ENCODE data around the gene IL17RE.
"Not testable (repeated sequence)": the region's sequence is repeated elsewhere in the genome, so short reads cannot be mapped to it uniquely, and the experiment has no call there.

IL17RE gene, protein sequence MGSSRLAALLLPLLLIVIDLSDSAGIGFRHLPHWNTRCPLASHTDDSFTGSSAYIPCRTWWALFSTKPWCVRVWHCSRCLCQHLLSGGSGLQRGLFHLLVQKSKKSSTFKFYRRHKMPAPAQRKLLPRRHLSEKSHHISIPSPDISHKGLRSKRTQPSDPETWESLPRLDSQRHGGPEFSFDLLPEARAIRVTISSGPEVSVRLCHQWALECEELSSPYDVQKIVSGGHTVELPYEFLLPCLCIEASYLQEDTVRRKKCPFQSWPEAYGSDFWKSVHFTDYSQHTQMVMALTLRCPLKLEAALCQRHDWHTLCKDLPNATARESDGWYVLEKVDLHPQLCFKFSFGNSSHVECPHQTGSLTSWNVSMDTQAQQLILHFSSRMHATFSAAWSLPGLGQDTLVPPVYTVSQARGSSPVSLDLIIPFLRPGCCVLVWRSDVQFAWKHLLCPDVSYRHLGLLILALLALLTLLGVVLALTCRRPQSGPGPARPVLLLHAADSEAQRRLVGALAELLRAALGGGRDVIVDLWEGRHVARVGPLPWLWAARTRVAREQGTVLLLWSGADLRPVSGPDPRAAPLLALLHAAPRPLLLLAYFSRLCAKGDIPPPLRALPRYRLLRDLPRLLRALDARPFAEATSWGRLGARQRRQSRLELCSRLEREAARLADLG

GRCh38 chr3:9902372-9903237 is at the start of gene IL17RE:
TSS of gene IL17RE (plus strand) at chr3:9902848. CDS start at chr3:9902933, 85 bp downstream.
- no peak for FAIRE-seq

DNA sequence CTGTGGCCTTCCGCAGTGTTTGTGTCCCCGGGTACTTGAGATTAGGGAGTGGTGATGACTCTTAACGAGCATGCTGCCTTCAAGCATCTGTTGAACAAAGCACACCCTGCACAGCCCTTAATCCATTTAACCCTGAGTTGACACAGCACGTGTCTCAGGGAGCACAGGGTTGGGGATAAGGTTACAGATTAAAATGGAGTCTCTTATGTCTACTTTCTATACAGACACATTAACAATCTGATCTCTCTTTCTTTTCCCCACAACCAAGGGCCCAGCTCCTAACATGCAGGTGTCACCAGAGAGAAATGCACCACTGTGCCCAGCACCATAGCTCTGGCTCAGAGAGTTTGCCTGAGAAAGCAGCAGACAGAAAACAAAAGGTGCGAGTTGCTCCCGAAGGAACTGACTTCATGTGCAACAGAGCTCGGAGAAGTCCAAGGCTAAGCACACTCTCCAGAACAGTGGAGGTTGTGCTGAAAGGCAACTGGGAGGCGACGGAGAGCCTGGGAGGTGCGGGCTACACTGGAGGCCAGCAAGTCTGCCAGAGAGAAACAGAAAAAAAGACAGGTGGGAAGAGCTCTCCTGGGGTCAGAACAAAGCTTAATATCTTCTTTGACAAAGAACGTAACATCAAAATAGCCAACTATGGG is 48.2 kb upstream of the IL17RE start:
- not testable (repeated sequence) for FAIRE-seq

- no peak for FAIRE-seq
Observed at GRCh38 chr3:9855594-9855993, 47.1 kb upstream of the IL17RE start.

GRCh38 chr3:9859530-9860025 is 43.1 kb upstream of the IL17RE start:
- no peak for FAIRE-seq

GRCh38 chr3:9861201-9861600 is 41.4 kb upstream of the IL17RE start:
- FAIRE-seq = no peak

GRCh38 chr3:9861626-9862130 is 41.0 kb upstream of the IL17RE start:
- FAIRE-seq = no peak

GRCh38 chr3:9862391-9863057 is 40.1 kb upstream of the IL17RE start:
- no peak for FAIRE-seq

DNA sequence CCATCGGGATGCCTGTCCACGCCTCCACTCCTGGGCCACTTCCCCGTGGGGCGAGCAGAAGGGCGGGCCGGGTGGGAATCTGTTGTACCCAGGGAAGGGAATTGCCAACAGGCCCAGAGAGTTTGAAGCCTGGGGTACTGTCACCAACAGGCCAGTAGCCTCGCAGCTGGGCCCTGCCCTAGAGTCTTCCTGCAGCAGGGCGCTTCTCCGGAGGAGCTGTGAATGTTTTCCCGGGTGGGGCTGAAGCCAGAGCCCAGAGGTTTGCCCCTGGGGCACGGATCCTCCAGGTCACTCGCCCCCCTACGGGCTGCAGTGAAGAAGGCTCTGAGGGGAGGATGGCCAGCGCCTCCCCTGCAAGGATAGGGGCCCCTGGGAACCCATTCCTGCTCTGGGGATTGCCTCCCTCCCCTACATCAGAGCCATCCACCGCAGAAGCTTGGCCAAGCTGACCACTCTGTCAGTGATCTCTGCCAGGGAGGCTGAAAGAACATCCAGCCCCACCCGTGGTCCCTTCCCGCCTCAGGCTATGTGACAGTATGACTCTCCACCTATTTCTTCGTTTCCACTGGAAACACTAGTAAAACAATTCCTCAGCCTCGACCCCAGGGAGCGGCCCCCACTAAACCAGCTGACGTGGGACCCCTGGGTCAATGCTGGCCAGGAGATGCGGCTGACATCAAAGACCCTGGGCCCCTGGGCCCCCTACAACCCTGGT is 39.4 kb upstream of the IL17RE start:
- no peak for FAIRE-seq

DNA sequence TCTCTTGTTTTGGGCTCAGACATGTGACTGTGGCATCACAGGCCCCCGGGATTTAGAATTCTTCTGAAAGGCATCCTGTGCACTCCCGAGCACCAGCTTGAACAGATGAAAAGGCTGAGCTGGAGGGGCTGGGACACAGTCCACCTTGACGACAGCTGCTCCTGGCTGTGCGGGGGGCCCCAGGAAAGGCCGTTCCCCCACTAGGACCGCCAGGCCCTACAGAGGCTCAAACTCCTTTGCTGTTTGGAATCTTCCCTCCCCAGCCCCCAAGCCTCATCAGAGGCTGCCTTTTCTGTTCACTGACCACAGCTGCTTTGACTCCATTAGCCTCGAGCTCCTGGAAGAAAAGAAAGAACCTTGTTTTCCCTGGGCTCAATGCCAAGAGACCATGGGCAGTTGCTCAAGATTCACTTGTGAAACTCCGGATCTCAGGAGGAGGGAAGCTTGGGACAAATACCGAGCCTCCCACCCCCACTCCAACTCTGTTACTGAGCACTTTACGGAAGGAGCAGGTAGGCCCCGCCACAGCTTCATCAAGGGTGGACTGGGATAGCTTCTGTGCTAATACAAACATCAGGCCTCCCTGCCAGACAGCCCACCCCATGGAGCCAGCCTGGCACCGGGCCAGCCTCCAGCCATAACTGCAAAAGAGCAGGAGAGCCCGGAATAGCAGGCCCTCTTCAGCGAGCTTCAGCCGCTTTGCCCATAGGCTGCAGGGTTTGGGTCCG is 38.3 kb upstream of the IL17RE start:
- FAIRE-seq = no peak

DNA sequence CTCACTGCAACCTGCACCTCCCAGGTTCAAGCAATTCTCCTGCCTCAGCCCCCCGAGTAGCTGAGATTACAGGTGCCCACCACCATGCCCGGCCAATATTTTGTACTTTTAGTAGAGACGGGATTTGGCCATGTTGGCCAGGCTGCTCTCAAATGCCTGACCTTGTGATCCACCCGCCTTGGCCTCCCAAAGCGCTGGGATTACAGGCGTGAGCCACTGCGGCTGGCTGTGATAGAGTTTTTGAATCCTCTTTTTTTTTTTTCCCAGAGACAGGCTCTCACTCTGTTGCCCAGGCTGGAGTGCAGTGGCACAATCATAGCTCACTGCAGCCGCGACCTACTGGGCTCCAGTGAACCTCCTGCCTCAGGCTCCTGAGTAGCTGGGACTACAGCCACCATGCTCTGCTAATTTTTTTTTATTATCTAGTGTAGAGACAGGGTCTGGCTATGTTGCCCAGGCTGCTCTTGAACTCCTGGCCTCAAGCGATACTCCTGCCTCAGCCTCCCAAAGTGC is 37.5 kb upstream of the IL17RE start:
- FAIRE-seq = not testable (repeated sequence)

DNA sequence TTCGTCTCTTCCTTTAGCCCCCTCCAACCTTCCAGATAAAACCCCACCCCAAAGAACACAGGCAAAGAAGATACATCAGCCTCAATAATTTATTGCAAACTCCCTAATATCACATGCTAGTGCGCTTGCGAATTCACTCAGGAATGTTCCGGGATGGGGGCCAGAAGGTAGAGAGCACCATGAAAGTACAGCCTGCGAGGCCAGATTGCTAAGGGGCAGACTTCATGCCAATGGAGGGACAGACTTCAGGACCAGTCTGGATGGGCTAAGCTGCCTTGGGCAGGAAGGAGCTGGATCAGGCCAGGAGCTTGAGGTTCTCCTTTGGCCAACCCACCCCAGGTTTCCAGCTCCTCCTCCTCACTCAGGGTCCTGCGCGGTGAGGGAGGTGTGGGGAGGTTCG is 36.0 kb upstream of the IL17RE start:
- no peak for FAIRE-seq

GRCh38 chr3:9867106-9867505 is 35.5 kb upstream of the IL17RE start:
- no peak for FAIRE-seq

GRCh38 chr3:9869955-9870354 is 32.7 kb upstream of the IL17RE start:
- FAIRE-seq = no peak

GRCh38 chr3:9870978-9871377 is 31.7 kb upstream of the IL17RE start:
- FAIRE-seq = peak; percentile 57

GRCh38 chr3:9872067-9872466 is 30.6 kb upstream of the IL17RE start:
- FAIRE-seq = not testable (repeated sequence)

- FAIRE-seq = no peak
Observed at GRCh38 chr3:9875448-9875847, 27.2 kb upstream of the IL17RE start.

- not testable (repeated sequence) for FAIRE-seq
Observed at GRCh38 chr3:9876255-9876654, 26.4 kb upstream of the IL17RE start.

DNA sequence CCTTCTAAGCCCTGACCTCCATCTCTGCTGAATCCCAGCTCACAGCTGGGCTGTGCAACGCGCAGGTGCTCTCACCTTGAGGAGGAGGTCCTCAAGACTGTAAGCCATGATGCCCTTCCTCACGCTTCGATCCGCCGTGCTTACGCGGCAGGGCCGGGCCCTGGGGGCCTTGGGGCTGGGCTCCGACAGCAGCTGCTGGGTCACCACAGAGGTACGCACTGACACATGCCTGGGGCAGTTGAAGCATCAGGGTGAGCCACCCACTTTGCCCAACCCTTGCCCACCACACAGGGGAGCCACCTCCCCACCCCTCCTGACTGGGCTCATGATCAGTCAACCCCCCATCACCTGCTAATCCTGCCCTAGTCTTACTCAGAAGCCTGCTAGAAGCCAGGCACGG is 25.7 kb upstream of the IL17RE start:
- no peak for FAIRE-seq

- no peak for FAIRE-seq
Observed at GRCh38 chr3:9878700-9879099, 23.9 kb upstream of the IL17RE start.
